Measurements from ENCODE around the gene KIAA1217.
"Not testable (repeated sequence)": the region's sequence is repeated elsewhere in the genome, so short reads cannot be mapped to it uniquely, and the experiment has no call there.

KIAA1217 gene

GRCh38 chr10:24442234-24442633 lies 233.3 kb downstream of the KIAA1217 start:
- DNase-seq (ENCODE audit: low read depth): no peak

GRCh38 chr10:24442641-24443174 lies 233.8 kb downstream of the KIAA1217 start:
- DNase-seq (ENCODE audit: low read depth): not testable (repeated sequence)

GRCh38 chr10:24444337-24444736 lies 235.4 kb downstream of the KIAA1217 start:
- DNase-seq (ENCODE audit: low read depth): no peak

GRCh38 chr10:24445958-24446357 lies 237.0 kb downstream of the KIAA1217 start:
- not testable (repeated sequence) for DNase-seq (ENCODE audit: low read depth)

GRCh38 chr10:24446739-24447138 lies 237.8 kb downstream of the KIAA1217 start:
- DNase-seq (ENCODE audit: low read depth): no peak

- no peak for DNase-seq (ENCODE audit: low read depth)
These were observed 239.5 kb downstream of the KIAA1217 start for GRCh38 chr10:24448351-24448999.

- DNase-seq (ENCODE audit: low read depth): no peak
These were observed 240.4 kb downstream of the KIAA1217 start for GRCh38 chr10:24449321-24449740.

GRCh38 chr10:24449769-24450310 lies 240.9 kb downstream of the KIAA1217 start:
- no peak for DNase-seq (ENCODE audit: low read depth)

GRCh38 chr10:24451325-24451820 lies 242.4 kb downstream of the KIAA1217 start:
- no peak for DNase-seq (ENCODE audit: low read depth)

GRCh38 chr10:24452030-24452429 lies 243.1 kb downstream of the KIAA1217 start:
- no peak for DNase-seq (ENCODE audit: low read depth)

- no peak for DNase-seq (ENCODE audit: low read depth)
These were observed 244.5 kb downstream of the KIAA1217 start for GRCh38 chr10:24453404-24453830.

- DNase-seq (ENCODE audit: low read depth): no peak
These were observed 245.0 kb downstream of the KIAA1217 start for GRCh38 chr10:24453973-24454372.

- no peak for DNase-seq (ENCODE audit: low read depth)
These were observed 246.5 kb downstream of the KIAA1217 start for GRCh38 chr10:24455447-24455846.

- DNase-seq (ENCODE audit: low read depth): no peak
These were observed 247.4 kb downstream of the KIAA1217 start for GRCh38 chr10:24456322-24456721.

GRCh38 chr10:24457661-24458318 lies 248.9 kb downstream of the KIAA1217 start:
- DNase-seq (ENCODE audit: low read depth): no peak

- no peak for DNase-seq (ENCODE audit: low read depth)
These were observed 250.9 kb downstream of the KIAA1217 start for GRCh38 chr10:24459836-24460235.

GRCh38 chr10:24462291-24462813 lies 253.4 kb downstream of the KIAA1217 start:
- no peak for DNase-seq (ENCODE audit: low read depth)

GRCh38 chr10:24462889-24463552 lies 254.1 kb downstream of the KIAA1217 start:
- no peak for DNase-seq (ENCODE audit: low read depth)

- DNase-seq (ENCODE audit: low read depth): no peak
These were observed 254.9 kb downstream of the KIAA1217 start for GRCh38 chr10:24463611-24464426.

GRCh38 chr10:24465124-24465874 lies 256.4 kb downstream of the KIAA1217 start:
- no peak for DNase-seq (ENCODE audit: low read depth)
